GM23248 (cell line): Measurements from ENCODE around the gene RFTN1.

Experiments
- EZH2 ChIP-seq: fragments of 200-600 bp; sonication (generic); IDR thresholded peaks from 2 replicates; pipeline ENCODE4 v1.6.1; 2018; ENCODE audit warnings: antibody characterized with exemption, mild to moderate bottlenecking; ENCODE audit not compliant: insufficient read depth, poor library complexity, severe bottlenecking
- EZH2phosphoT487 ChIP-seq: fragments of 200-600 bp; sonication (generic); IDR thresholded peaks from 2 replicates; pipeline ENCODE4 v1.6.1; 2018; ENCODE audit warnings: antibody characterized with exemption, moderate library complexity, mild to moderate bottlenecking, low read depth; ENCODE audit not compliant: insufficient read depth

- TF ChIP-seq EZH2: no peak
- no peak for TF ChIP-seq EZH2phosphoT487
These were observed 90.2 kb downstream of the RFTN1 start for GRCh38 chr3:16423298-16423697.
